Uterus (tissue), 2 donors: ENCODE results near the gene CHRNA4.

Experiments used
- CTCF ChIP-seq, 4 experiments: fragments of 200-600 bp in 2 of 4; fragments of 450-650 bp in 2 of 4; sonication (generic) in 2 of 4; IDR thresholded peaks; one replicate each; pipeline ENCODE4 v1.5.1; 2016 to 2019; ENCODE audit warnings: antibody characterized with exemption in 4 of 4, mild to moderate bottlenecking in 2 of 4, moderate library complexity in 1 of 4
- POLR2A ChIP-seq, 2 donors: fragments of 450-650 bp; IDR thresholded peaks; one replicate each; pipeline ENCODE4 v1.6.1; 2016; ENCODE audit warnings: antibody characterized with exemption in 2 of 2, mild to moderate bottlenecking in 1 of 2, moderate library complexity in 1 of 2

- TF ChIP-seq CTCF (IDR thresholded peaks at IDR 0.05), result no peak
- no peak for TF ChIP-seq POLR2A (IDR thresholded peaks at IDR 0.05)
These were observed 17.4 kb downstream of the CHRNA4 start for GRCh38 chr20:63343460-63344445.
